AG09309 (cell line): ENCODE data around the gene SLBP.

Experiments
- DNase-seq: peaks from one replicate; pipeline ENCODE4 v3.0.0-alpha.2; 2010; ENCODE audit warnings: low read depth
- H3K4me3 ChIP-seq: 2 replicates; pipeline ENCODE4 v1.5.1; 2011; ENCODE audit warnings: mild to moderate bottlenecking, low read depth, low read length, moderate library complexity; ENCODE audit not compliant: control insufficient read depth
- TF ChIP-seq, protein P1 (sequence below): IDR thresholded peaks from 2 replicates; pipeline ENCODE4 v1.5.1; 2011; ENCODE audit warnings: mild to moderate bottlenecking, low read depth, low read length, inconsistent platforms; ENCODE audit not compliant: insufficient read depth, control insufficient read depth; ENCODE audit errors: missing control alignments

SLBP gene

GRCh38 chr4:1738410-1738809 is 26.3 kb upstream of the SLBP start:
- no peak for DNase-seq
- TF ChIP-seq, protein P1, sequence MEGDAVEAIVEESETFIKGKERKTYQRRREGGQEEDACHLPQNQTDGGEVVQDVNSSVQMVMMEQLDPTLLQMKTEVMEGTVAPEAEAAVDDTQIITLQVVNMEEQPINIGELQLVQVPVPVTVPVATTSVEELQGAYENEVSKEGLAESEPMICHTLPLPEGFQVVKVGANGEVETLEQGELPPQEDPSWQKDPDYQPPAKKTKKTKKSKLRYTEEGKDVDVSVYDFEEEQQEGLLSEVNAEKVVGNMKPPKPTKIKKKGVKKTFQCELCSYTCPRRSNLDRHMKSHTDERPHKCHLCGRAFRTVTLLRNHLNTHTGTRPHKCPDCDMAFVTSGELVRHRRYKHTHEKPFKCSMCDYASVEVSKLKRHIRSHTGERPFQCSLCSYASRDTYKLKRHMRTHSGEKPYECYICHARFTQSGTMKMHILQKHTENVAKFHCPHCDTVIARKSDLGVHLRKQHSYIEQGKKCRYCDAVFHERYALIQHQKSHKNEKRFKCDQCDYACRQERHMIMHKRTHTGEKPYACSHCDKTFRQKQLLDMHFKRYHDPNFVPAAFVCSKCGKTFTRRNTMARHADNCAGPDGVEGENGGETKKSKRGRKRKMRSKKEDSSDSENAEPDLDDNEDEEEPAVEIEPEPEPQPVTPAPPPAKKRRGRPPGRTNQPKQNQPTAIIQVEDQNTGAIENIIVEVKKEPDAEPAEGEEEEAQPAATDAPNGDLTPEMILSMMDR: no peak
- no peak overlapping the region for H3K4me3 ChIP-seq

- no peak for DNase-seq
- TF ChIP-seq, protein P1: no peak
- H3K4me3 ChIP-seq: no peak overlapping the region
Measured at GRCh38 chr4:1737666-1738065, 25.5 kb upstream of the SLBP start.

DNA sequence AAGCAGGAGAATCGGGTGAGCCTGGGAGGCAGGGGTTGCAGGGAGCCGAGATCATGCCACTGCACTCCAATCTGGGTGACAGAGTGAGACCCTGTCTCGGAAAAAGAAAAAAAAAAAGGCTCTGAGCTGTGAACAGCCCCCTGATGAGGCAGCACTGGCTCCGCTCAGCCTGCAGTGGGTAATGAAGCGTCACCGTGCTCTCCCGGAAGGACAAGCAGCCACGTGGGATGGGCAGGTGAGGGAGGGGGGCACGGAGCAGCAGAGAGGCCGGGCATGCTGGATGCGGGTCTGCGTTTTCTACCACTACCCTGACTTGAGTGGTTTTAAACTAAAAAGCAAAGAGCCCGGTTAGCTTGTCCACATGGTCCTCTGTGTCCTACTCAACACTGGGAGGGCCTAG is 24.7 kb upstream of the SLBP start:
- TF ChIP-seq, protein P1: no peak
- DNase-seq: no peak
- H3K4me3 ChIP-seq: no peak overlapping the region

- no peak for DNase-seq
- H3K4me3 ChIP-seq: no peak overlapping the region
- TF ChIP-seq, protein P1: no peak
Measured at GRCh38 chr4:1735215-1735614, 23.1 kb upstream of the SLBP start.

- H3K4me3 ChIP-seq: no peak overlapping the region
- TF ChIP-seq, protein P1: no peak
- no peak for DNase-seq
Measured at GRCh38 chr4:1732911-1733310, 20.8 kb upstream of the SLBP start.

GRCh38 chr4:1731180-1731579 is 19.1 kb upstream of the SLBP start:
- TF ChIP-seq, protein P1: no peak
- no peak for DNase-seq
- no peak overlapping the region for H3K4me3 ChIP-seq

DNA sequence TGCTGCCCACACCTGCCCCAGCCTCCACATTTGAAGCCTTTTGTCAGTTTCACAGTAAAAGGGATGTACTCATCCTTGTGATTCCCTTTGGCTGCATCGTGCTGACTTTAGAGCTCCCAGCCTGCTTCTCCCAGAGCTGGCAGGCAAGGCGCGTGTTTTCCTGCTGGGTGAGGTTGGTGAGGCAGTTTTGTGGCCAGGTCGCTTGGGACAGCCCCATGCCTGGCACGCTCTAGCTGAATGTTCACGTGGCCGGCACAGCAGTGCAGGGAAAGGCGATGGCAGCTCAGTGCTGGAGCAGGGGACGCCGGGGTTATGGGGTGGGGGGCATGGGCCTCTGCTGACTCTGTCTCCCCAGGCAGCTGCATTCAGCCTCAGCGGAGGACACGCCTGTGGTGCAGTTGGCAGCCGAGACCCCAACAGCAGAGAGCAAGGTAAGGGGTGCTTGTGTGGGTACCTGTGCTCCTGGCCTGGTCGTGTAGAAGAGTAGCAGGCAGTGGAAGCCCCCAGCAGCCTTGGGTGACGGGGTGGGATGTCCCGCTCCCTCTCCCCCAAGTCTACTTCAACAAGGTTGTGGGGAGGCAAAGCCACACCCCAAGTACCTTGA is 18.5 kb upstream of the SLBP start:
- TF ChIP-seq, protein P1: no peak
- no peak for DNase-seq

More for the DNA sequence above, 18.5 kb upstream of the SLBP start:
- H3K4me3 ChIP-seq: no peak overlapping the region
